NCI-H128 (cell line): ENCODE results near the gene ZNF467.

Experiments used
- DNase-seq: peaks from one replicate; lab custom pipeline; 2025; ENCODE audit not compliant: unreplicated experiment; lab: John Stamatoyannopoulos, UW

Gene ZNF467

DNA sequence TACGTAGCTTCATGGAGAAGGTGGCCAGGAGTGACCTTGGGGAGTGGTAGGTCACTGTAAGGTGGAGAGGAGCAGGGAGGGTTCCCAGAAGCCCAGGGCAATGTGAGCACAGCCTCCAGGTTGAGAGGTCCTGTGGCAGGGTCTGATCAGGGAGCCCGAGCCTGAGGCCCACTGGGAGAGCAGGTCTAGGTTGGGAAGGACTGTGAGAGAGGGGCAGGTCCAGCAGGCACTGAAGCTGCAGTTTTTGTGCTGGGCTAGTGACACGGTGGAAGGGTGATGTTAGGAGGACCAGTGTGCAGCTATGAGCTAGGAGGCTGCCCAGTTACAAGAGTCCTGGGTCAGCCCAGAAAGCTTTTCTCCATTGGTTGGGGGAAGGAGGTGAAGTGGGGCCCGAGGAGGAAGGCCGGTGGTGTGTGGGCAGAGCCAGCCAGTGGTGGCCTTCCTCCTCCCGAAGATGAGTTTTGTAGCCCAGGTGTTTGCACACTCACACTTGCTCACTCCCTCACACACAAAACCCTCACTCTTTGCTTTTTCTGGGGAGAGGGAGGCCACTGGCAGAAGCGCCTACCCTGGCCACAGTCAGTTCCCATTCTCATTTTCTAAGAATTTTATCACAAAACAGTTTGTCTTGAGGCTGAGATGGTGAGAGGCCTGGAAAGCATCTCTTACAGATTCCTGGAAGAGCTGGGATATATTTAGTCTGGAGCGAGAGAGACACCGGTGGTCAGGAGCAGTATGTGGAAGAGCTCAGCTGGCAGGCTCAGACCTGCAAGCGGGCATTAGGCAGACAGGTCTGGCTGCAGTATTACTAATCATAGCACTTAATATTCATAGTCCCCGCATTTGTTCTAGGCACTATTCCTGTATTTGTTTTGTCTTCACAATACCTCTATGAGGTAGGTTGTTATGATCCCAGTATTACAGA is 57.1 kb downstream of the ZNF467 start:
- no peak for DNase-seq

- no peak for DNase-seq
Measured at GRCh38 chr7:149715476-149715875, 57.9 kb downstream of the ZNF467 start.

GRCh38 chr7:149714910-149715471 is 58.4 kb downstream of the ZNF467 start:
- DNase-seq, result no peak
